ENCODE measurements around the gene LCN6. TPM values are rescaled to one million over a fixed set of nuclear protein-coding genes. Genes with fewer than 3 reads are reported as not detected.
"Not testable (repeated sequence)": the region's sequence is repeated elsewhere in the genome, so short reads cannot be mapped to it uniquely, and the experiment has no call there.

LCN6 gene
- total RNA-seq, 1 experiment from 2014 or later: not detected

GRCh38 chr9:136789523-136789937 is 41.2 kb upstream of the LCN6 start (continued):
- no peak for TF ChIP-seq AFF4 (CRISPR knock-in tag; IDR thresholded peaks at IDR 0.05; ENCODE audit: borderline replicate concordance)

- H3K9me3 Mint-ChIP-seq; H3K36me3 Mint-ChIP-seq; ATAC-seq; POLR2A ChIA-PET; DNase-seq (ENCODE audit: low spot score); H3K27me3 Mint-ChIP-seq (ENCODE audit: low read depth); H3K4me3 Mint-ChIP-seq: not testable (repeated sequence)
- CTCF ChIA-PET: interaction anchor here (0.6 to 2.0 kb wide), 3 partner anchors 240 to 331 kb away, joined by 3 to 5 read pairs (median 3); no protein-coding TSS in a partner anchor
- peaks cover 19% of the 10 kb centered on the region for H3K4me1 Mint-ChIP-seq
- peak overlapping the region; percentile 51 for H3K27ac Mint-ChIP-seq
Observed at GRCh38 chr9:136788644-136789522, 40.6 kb upstream of the LCN6 start.

- POLR2A ChIA-PET: no interaction called here
- H3K4me1 Mint-ChIP-seq: peaks cover 14% of the 10 kb centered on the region
- ATAC-seq (peak; percentile 2; the same call in 1 of the 2 replicates), DNase-seq (ENCODE audit: low spot score) (peak; percentile 78)
- CTCF ChIA-PET: interaction anchor here (0.6 to 2.0 kb wide), 4 partner anchors 13 to 304 kb away, joined by 3 to 5 read pairs (median 3); no protein-coding TSS in a partner anchor
- peaks cover 3% of the 10 kb centered on the region; the same call in 1 of the 2 replicates for H3K36me3 Mint-ChIP-seq
- peaks cover 4% of the 10 kb centered on the region for H3K27me3 Mint-ChIP-seq (ENCODE audit: low read depth)
- no peak overlapping the region for H3K4me3 Mint-ChIP-seq
- TF ChIP-seq GABPB1 (CRISPR knock-in tag; IDR thresholded peaks at IDR 0.05): 0 out of 2 replicates have a peak, but pooled peaks have one; percentile 9
- TF ChIP-seq CTCF (IDR thresholded peaks at IDR 0.05): peak; percentile 85
- no peak for TF ChIP-seq NFE2L1 (CRISPR knock-in tag; IDR thresholded peaks at IDR 0.05)
- H3K9me3 Mint-ChIP-seq: no peaks in the 10 kb centered on the region
- peak overlapping the region; percentile 51 for H3K27ac Mint-ChIP-seq
Observed at GRCh38 chr9:136787690-136788400, 39.5 kb upstream of the LCN6 start.

- H3K4me1 Mint-ChIP-seq; H3K27ac Mint-ChIP-seq; H3K9me3 Mint-ChIP-seq; H3K27me3 Mint-ChIP-seq (ENCODE audit: low read depth); ATAC-seq; POLR2A ChIA-PET; DNase-seq (ENCODE audit: low spot score); H3K4me3 Mint-ChIP-seq; H3K36me3 Mint-ChIP-seq: not testable (repeated sequence)
- CTCF ChIA-PET: interaction anchor here (2.0 kb wide), 1 partner anchor 242 kb away, joined by 5 read pairs; no protein-coding TSS in a partner anchor
Observed at GRCh38 chr9:136786983-136787382, 38.7 kb upstream of the LCN6 start.

GRCh38 chr9:136786451-136786850 is 38.1 kb upstream of the LCN6 start:
- H3K9me3 Mint-ChIP-seq: no peaks in the 10 kb centered on the region
- peaks cover 9% of the 10 kb centered on the region for H3K4me1 Mint-ChIP-seq
- ATAC-seq (no peak), DNase-seq (ENCODE audit: low spot score) (no peak)
- ChIA-PET CTCF (interaction anchor here (1.2 to 1.4 kb wide), 2 partner anchors 17 to 243 kb away, joined by 3 to 5 read pairs; no protein-coding TSS in a partner anchor), POLR2A (no interaction called here)
- no peaks in the 10 kb centered on the region for H3K36me3 Mint-ChIP-seq
- H3K27ac Mint-ChIP-seq: no peak overlapping the region
- H3K4me3 Mint-ChIP-seq: no peak overlapping the region
- peaks cover 9% of the 10 kb centered on the region for H3K27me3 Mint-ChIP-seq (ENCODE audit: low read depth)
- TF ChIP-seq ATF3 (CRISPR knock-in tag; conservative IDR thresholded peaks at IDR 0.05) (no peak), MYBL2 (CRISPR knock-in tag; IDR thresholded peaks at IDR 0.05) (no peak), GRHL2 (CRISPR knock-in tag; IDR thresholded peaks at IDR 0.05; ENCODE audit: insufficient replicate concordance, severe bottlenecking) (no peak), ZNF138 (CRISPR knock-in tag; conservative IDR thresholded peaks at IDR 0.05) (no peak), AR (CRISPR knock-in tag; IDR thresholded peaks at IDR 0.05) (no peak), ZNF423 (CRISPR knock-in tag; IDR thresholded peaks at IDR 0.05) (no peak), GTF2I (CRISPR knock-in tag; conservative IDR thresholded peaks at IDR 0.05) (no peak), NFYB (CRISPR knock-in tag; conservative IDR thresholded peaks at IDR 0.05; ENCODE audit: low read depth) (no peak), ATF6 (CRISPR knock-in tag; IDR thresholded peaks at IDR 0.05) (no peak)

Data from WTC11 (cell line).